Motor neuron (in vitro differentiated cells): ENCODE measurements around the gene IQCE. TPM values are rescaled to one million over a fixed set of nuclear protein-coding genes. Genes with fewer than 3 reads are reported as not detected.
"Not testable (repeated sequence)": the region's sequence is repeated elsewhere in the genome, so short reads cannot be mapped to it uniquely, and the experiment has no call there.

Experiments used
- ATAC-seq, 8 experiments: fragments of 200-7000 bp; cut with Tn5 transposase; replicated peaks in 6 of 8; 2 replicates each; pipeline ENCODE4 v1.8.0; 2021; ENCODE audit warnings: mild to moderate bottlenecking in 8 of 8, moderate library complexity in 8 of 8
- H3K27ac ChIP-seq, 2 donors: fragments of 250-450 bp; sonication (Bioruptor Pico); 2 replicates each; pipeline ENCODE4 v1.9.0; 2021; ENCODE audit warnings: antibody characterized with exemption in 2 of 2, mild to moderate bottlenecking in 2 of 2, moderate library complexity in 1 of 2
- H3K4me1 ChIP-seq, 2 donors: fragments of 250-450 bp; sonication (Bioruptor Pico); replicated peaks in 1 of 2; 2 replicates each; pipeline ENCODE4 v1.6.1; 2021; ENCODE audit warnings: antibody characterized with exemption in 2 of 2, mild to moderate bottlenecking in 2 of 2, moderate library complexity in 1 of 2
- H3K4me3 ChIP-seq, 5 donors: fragments of 250-450 bp; sonication (Bioruptor Pico); 2 replicates each; pipeline ENCODE4 v1.9.0; 2021; ENCODE audit warnings: antibody characterized with exemption in 5 of 5, mild to moderate bottlenecking in 5 of 5, moderate library complexity in 4 of 5
- WGBS, 10 experiments: fragments of 450-650 bp; shearing (Covaris generic); methylation state at CpG; one replicate each; pipeline ENCODE4 v1.0.0; 2022; 5-methylcytosine and 5-hydroxymethylcytosine counted together
- in situ Hi-C, 9 experiments: fragments of 400-800 bp; cut with MboI; loops; one replicate each; pipeline ENCODE4 v1.15.0; 2021; ENCODE audit warnings: low sequenced_read_pairs in 9 of 9, low pct_unique_long_range_greater_than_20kb in 2 of 9; ENCODE audit not compliant: unreplicated experiment in 9 of 9
- total RNA-seq, 8 experiments: library from RNA; unstranded; fragments of 300-600 nt; gene quantifications; 2 replicates each; pipeline versions ENCODE4 v1.2.3 to v1.2.4, GENCODE V29; 2022

Gene IQCE
- total RNA-seq, 8 experiments from 2014 or later, result 5.5 to 26.5 (median 6.5) TPM

DNA sequence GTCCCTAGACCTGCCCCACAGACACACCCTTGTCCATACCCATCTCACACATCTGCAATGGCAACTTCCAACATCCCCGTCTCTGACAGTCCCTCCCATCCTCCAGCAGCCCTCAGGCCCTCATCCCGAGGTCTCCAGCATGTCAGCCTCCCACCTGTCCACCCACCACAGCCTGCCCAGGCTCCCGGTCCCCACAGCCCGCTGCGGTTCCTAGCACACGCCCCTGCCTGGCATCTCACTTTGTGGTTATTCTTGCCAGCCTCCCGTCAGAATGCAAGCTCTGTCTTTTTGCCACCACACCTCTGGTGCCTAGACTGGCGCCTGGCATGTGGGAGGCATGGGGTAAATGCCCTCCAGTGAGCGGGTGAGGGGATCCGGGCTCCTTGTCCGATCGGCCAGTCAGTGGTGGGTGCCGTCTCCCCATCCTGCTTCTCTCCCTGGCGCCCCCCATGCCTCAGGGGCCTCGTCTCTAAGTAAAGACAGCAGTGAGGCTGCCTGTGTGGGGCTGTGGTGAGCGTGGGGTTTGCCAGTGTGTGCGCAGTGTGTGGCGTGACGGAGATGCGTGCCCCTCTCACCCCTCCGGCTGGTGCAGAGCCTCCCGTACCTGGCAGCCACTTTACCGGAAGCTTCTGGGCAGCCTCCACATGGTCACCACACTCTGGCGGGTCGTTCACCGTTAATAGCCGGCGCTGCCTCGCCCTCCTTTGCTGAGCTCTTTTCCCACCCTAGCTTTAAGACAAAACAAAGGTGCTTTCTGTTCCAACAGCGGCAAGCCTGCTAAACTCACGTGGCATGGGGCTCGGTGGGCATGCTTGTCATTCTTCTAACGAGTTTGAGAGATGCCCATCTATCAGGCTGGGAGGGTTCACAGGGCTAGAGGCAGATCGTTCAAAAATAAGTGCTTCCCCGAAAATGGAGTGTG is 44.5 kb downstream of the IQCE start:
- Histone ChIP-seq H3K27ac (no peak overlapping the region), H3K4me1 (peaks cover 0 to 4% of the 10 kb centered on the region in 2 donors), H3K4me3 (no peak overlapping the region)
- in situ Hi-C loops, result no loop called here
- 83 to 100% (median 94%) methylated on average over 1 to 12 of the region's 35 CpGs; no CpG with 5 or more reads in 4 of the 10 experiments for WGBS, 10 experiments
- no peak for ATAC-seq

DNA sequence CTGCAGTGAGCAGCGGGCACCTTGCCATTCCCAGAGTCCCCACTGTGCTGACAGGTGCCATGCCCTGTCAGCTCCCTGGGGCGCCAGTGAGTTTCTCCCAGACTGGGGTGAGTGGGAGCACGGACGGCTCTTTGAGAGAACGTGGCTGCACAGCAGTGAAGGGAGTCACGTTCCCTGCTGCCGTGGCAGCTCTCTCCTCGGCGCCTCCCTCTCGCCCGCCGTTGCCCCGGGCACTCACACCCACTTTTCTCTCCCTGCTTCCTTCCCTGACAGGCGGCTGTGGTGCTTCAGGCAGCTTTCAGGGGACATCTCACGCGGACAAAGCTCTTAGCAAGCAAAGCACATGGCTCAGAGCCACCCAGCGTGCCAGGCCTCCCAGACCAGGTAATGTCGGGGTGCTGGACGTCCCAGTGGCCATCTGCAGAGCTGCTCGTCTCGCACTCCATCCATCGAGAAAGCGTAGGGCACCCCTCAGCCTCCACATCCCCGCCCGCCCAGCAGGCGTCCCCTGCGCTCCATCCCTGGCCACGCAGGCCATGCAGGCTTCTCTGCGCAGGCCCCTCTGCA is 45.9 kb downstream of the IQCE start:
- Histone ChIP-seq H3K27ac (no peak overlapping the region), H3K4me3 (no peak overlapping the region), H3K4me1 (peaks cover 0 to 9% of the 10 kb centered on the region in 2 donors)
- WGBS, 10 experiments, result 85 to 90% (median 90%) methylated on average over 2 to 8 of the region's 29 CpGs; no CpG with 5 or more reads in 7 of the 10 experiments
- ATAC-seq, result no peak
- in situ Hi-C loops, result no loop called here

DNA sequence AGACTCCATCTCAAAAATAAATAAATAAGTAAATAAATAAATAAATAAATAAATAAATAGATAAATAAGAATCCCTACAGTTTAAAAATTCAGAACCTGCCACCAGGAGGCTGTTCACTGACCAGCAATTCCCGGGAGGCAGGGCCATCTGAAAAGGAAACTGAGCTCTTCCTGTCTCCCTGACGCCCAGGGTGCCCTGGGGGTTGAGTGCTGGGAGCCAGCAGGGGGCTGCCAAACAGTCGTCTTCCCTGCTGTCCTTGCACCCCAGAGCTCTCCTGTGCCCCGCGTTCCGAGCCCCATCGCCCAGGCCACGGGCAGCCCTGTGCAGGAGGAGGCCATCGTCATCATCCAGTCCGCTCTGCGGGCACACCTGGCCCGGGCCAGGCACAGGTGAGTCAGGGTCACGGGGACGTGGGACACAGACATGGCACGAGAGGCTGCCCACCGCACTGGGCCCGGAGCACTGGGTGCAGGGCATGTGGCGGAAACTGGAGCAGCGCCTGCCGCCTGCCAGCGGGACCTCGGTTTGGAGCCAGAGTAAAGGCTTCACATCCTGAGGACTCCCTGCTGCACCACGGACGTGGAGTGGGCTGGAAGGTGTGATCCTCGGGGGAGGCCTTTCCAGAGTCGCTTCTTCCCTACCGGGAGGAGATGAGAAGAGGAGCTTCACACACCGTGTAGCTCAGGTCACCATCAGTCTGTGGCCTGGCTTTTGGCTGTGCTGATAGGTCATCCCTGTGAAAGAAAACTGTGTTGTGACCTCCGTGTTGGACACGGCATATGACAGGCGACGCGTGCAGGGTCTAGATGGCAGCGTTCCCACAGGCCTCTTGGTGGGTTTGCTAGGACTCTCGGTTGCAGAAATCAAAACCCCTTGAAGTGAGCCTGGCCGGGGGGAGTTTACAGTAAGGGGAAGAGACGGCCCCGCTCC is 47.1 kb downstream of the IQCE start:
- H3K27ac ChIP-seq, result no peak overlapping the region
- in situ Hi-C loops, result no loop called here
- no peak overlapping the region for H3K4me3 ChIP-seq
- H3K4me1 ChIP-seq, result peaks cover 0 to 9% of the 10 kb centered on the region in 2 donors
- 80 to 100% (median 92%) methylated on average over 1 to 14 of the region's 38 CpGs; no CpG with 5 or more reads in 4 of the 10 experiments for WGBS, 10 experiments
- no peak for ATAC-seq

DNA sequence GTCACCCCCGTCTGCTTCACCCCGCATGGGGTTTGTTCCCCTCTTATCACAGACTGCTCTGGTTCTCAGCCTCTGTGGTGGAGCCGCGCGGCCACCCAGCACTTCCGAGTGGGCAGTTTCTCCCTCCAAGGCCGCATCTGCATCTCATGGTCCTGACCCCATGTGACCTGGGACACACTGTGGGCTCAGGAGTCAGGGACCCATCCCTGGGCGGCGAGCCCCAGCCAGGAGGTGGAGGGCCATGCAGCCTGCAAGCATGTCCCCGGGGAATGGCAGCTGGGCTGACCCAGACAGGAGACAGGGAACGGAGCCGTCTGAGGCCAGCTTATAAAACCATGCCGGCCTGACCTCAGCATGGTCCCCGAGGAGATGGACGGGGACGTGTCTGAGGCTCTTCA is 47.8 kb downstream of the IQCE start:
- in situ Hi-C loops, result no loop called here
- H3K4me1 ChIP-seq, result peaks cover 6 to 12% of the 10 kb centered on the region in 2 donors
- no peak overlapping the region for H3K4me3 ChIP-seq
- peak in 1 of 8 experiments; percentile 1 for ATAC-seq
- H3K27ac ChIP-seq, result no peak overlapping the region
- 40 to 90% (median 78%) methylated on average over 2 to 5 of the region's 16 CpGs; no CpG with 5 or more reads in 4 of the 10 experiments for WGBS, 10 experiments

DNA sequence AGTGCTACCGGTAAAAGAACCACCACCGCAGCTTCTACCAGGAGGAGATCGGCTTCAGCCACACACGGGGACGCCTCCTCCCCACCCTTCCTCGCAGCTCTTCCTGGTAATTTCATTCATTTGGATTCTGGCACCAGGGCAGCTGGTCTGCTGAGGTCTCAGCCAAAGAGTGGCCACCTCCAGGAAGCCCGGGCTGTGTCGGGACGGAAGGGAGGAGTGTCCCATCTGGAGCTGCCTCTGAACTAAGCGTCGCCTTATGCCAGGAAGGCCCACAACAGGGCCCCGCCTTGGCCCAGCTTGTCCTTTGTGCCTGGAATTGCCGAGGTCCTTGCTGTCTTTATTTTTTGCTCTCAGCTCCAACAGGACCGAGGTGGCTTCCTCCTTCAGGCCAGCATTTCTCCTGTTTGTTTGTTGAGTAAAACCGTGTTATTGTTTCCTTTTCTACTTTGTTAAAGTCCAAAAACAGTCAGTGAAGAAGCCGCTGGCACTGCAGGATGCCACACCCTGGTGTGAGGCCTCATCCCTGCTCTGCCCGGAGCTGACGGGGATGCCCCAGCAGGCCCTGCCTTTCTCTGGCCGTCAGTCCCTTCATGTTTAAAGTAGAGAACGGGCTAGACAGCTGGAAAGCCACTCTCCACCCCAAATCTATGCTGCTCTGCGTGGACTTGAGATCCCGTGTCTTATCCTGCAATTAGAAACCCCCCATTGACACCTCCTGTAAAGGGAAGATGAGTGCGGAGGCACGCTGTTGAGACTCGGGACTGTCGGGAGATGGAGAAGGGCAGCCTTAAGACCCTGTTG is 48.5 kb downstream of the IQCE start:
- no peak overlapping the region for H3K4me3 ChIP-seq
- ATAC-seq, result peak in 6 of 8 experiments; percentile 21 to 94 (median 64)
- peaks cover 12 to 13% of the 10 kb centered on the region in 2 donors for H3K4me1 ChIP-seq
- 0 to 80% (median 64%) methylated on average over 1 to 15 of the region's 26 CpGs; no CpG with 5 or more reads in 2 of the 10 experiments for WGBS, 10 experiments
- no peak overlapping the region for H3K27ac ChIP-seq
- in situ Hi-C loops, result no loop called here

DNA sequence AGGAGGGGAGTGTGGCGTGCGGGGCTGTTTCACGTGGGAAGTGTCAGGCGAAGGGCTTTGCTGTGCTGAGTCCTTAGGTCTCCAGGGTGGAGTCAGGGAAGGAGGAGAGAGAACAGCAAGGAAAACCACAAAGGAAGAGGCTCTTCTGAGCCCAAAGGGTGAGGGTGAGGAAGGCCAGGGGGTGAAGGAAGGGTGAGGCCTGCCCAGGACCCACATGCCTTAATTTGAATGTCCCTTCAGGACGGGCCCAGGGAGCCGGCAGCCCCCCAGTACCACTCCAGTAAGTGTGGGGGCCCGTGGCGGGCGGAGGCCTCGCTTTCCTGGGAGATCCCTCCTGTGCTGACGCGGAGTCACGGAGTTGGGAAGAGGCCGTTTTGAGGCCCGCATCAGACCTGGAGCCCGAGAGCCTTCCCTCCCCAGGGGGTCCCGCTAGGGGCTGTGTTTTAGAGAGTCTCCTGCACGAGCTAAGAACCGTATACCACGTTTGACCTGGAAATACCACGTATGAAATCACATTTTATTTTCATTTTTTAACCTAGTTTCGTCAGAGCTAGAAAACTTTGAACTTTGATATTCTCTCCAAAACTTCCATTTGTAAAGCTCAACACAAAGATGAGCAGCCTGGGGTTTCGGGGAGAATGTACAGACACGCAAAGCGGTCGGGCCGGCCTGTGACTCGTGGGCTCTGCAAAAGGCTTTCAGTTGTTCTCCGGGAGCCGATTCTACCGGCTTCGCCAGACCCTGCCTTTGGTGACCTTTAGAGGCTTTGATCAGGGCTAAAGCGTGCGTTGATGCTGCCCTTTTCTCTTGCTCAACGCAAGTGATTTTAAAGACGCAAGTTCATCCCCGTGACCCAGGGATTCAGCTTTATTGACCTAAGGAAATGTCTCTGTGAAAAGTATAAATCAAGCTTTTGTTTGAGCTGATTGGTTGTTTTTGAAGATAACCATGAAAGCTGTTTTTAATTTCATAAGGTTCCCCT is 49.4 kb downstream of the IQCE start:
- no peak overlapping the region for H3K27ac ChIP-seq
- in situ Hi-C loops, result no loop called here
- H3K4me3 ChIP-seq, result no peak overlapping the region
- peak in 1 of 8 experiments; percentile 1 for ATAC-seq
- WGBS, 10 experiments, result 31 to 100% (median 55%) methylated on average over 2 to 25 of the region's 37 CpGs; no CpG with 5 or more reads in 2 of the 10 experiments
- H3K4me1 ChIP-seq, result peaks cover 12 to 17% of the 10 kb centered on the region in 2 donors

DNA sequence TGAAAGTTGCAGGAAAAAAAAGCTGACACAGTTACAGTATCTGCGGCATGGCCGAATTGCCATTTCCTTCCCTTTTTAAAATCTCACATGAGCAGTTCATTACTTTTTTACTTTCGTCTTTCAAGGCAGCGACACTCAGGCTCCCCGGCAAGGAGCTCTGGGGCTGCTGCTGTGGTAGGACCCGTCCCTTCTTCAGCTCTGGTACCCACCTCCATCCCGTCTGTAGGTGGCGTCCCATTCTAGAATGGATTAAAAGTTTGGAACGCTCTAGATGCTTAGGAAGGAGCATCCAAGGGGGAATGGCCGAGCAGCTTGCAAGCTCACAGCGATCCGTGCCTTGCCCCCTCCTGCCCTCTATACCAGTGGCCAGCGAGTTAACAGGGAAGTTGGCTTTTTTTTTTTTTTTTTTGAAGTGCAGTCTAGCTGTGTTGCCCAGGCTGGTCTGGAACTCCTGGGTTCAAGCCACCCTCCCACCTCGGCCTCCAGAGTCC is 50.2 kb downstream of the IQCE start:
- Histone ChIP-seq H3K27ac (no peak overlapping the region), H3K4me3 (no peak overlapping the region), H3K4me1 (peaks cover 12 to 22% of the 10 kb centered on the region in 2 donors)
- in situ Hi-C loops, result no loop called here
- ATAC-seq, result peak in 5 of 8 experiments; percentile 65 to 75 (median 67)
- 36 to 100% (median 65%) methylated on average over 3 to 12 of the region's 14 CpGs; no CpG with 5 or more reads in 1 of the 10 experiments for WGBS, 10 experiments

DNA sequence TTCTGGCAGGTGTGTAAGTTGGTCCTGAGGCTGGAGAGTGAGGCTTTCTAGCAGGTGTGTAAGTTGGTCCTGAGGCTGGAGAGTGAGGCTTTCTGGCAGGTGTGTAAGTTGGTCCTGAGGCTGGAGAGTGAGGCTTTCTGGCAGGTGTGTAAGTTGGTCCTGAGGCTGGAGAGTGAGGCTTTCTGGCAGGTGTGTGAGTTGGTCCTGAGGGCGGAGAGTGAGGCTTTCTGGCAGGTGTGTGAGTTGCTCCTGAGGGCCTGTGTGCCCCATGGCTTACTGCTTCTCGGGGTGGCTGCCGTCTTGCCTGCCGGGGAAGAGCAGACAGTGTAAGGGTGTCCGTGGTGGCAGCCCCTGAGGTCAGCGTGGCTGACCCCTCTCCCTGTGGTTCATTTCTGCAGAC is 50.9 kb downstream of the IQCE start:
- H3K4me1 ChIP-seq, result peaks cover 12 to 22% of the 10 kb centered on the region in 2 donors
- H3K27ac ChIP-seq, H3K4me3 ChIP-seq, ATAC-seq, in situ Hi-C loops: not testable (repeated sequence)
- 100% methylated on average over 1 of the region's 6 CpGs; no CpG with 5 or more reads in 8 of the 10 experiments for WGBS, 10 experiments

DNA sequence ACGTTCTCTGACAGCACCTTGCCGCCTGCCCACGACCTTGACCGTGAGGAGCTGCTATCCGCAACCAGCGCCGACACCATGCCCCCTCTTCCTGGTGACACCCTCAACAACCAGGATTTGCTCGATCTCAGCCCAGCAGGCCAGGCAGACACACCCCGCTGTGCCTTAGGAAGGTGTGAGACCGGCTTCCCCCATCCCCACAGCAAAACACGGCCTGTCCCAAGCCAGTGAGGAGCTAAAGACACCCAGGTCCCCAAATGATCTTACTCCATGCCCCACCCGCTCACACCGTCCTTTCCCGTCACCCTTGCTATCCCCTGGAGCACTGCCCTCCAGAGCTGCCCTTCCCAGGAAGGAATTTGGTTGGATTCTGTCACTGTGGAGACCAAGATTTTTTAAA is 51.7 kb downstream of the IQCE start:
- no peak overlapping the region for H3K27ac ChIP-seq
- no peak overlapping the region for H3K4me3 ChIP-seq
- ATAC-seq, result no peak
- H3K4me1 ChIP-seq, result peaks cover 12 to 22% of the 10 kb centered on the region in 2 donors
- WGBS, 10 experiments, result 89 to 100% (median 100%) methylated on average over 1 to 5 of the region's 14 CpGs; no CpG with 5 or more reads in 7 of the 10 experiments
- in situ Hi-C loops, result no loop called here

DNA sequence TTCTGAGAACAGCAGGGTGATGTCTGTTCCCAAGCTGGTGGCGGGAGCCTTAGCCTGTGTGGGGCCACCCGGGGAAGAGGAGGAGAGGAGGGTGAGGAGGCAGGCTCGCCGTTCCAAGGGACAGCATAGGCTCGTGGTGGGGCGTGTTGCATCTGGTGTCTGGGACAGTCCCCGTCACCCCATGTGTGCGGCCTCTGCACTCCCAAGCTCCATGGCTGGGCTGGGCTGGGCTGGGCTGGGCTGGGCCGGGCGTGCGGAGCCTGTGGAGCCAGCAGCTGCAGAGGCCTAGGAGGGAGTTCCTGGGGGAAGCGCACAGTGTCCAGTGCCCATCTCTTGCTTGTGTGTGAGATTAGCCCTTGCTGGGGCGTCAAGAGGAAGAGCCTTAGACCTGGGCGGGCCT is 52.1 kb downstream of the IQCE start:
- in situ Hi-C loops, result no loop called here
- 43 to 83% (median 83%) methylated on average over 2 to 4 of the region's 14 CpGs; no CpG with 5 or more reads in 7 of the 10 experiments for WGBS, 10 experiments
- Histone ChIP-seq H3K4me3 (no peak overlapping the region), H3K27ac (no peak overlapping the region), H3K4me1 (peaks cover 12 to 22% of the 10 kb centered on the region in 2 donors)
- ATAC-seq, result peak in 5 of 8 experiments; percentile 15 to 62 (median 55)

DNA sequence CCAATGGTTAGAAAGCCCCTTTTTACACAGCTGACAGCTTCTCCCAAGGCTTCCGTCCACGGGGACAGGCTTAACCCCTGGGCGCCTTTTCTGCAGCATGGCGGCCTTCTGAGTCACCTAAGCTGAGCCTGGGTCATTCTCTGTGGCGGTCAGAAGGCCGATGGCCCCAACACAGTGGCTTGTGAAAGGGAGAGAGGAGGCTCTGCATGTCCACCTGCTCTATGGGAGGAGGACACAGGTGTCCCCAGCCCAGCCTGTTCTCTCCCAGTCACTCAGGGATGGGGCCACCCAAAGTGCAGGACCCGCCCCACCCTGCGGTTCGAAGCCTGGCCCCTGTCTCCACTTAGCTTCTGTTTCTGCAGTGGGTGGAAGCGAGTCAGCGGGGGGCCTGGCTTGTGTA is 52.6 kb downstream of the IQCE start:
- 78 to 90% (median 82%) methylated on average over 2 to 6 of the region's 11 CpGs; no CpG with 5 or more reads in 7 of the 10 experiments for WGBS, 10 experiments
- in situ Hi-C loops, result no loop called here
- Histone ChIP-seq H3K4me1 (peaks cover 15 to 23% of the 10 kb centered on the region in 2 donors), H3K4me3 (no peak overlapping the region), H3K27ac (no peak overlapping the region)
- ATAC-seq, result peak in 3 of 8 experiments; percentile 4 to 47 (median 15)
